GM19099 (cell line): ENCODE data around the gene DUSP10.
A peak's percentile ranks its signal among the peaks of the same experiment; 100 is the strongest.

ENCODE experiments used
- POLR2A ChIP-seq: IDR thresholded peaks from 3 replicates; pipeline ENCODE4 v1.6.1; 2011; ENCODE audit warnings: low read depth; ENCODE audit not compliant: insufficient read length; ENCODE audit errors: extremely low read depth

DUSP10 gene

GRCh38 chr1:221741703-221742554 lies at the start of gene DUSP10:
Gene DUSP10 (minus strand): TSS chr1:221742089. CDS start chr1:221739744, 2,345 bp downstream.
- TF ChIP-seq POLR2A, result peak; percentile 84

DNA sequence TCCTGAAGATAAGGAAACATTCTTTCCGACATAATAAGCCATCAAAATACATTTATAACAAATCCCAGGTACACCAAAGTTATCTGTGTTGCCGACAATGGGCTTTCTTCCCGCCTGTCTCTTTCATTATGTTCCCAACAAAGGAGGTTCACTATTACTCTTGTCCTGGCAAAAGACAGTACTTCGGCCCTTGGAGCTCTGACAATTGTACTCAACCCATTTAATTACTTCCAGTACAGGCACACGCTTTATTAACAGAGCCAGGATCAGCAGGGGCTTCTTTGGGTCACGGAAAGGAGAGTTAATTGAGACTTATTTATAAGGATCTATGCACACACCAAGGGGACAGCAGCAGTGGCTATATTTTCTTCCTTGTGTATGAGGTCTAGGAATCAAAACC lies 46.6 kb upstream of the DUSP10 start:
- no peak for TF ChIP-seq POLR2A

GRCh38 chr1:221786647-221787046 lies 44.8 kb upstream of the DUSP10 start:
- TF ChIP-seq POLR2A, result no peak

DNA sequence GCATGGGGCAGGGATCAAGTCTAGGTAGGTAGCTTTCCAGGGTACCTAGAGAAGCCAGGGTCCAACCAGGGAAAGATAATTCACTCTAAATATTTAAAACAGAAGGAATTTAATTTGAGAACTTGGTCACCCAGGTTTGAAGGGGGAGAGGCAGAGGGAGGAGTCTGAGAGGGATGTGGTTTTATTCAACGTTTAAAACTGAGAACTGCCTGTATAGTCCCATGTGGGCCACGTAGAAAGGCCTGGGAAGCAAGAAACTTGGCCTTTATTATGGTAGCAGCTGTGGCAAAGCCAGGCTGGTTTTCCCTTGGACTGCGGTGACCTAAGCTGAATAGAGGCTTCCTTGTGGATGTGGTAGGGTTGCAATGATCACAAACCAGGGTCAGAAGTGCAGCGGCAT lies 42.0 kb upstream of the DUSP10 start:
- TF ChIP-seq POLR2A, result no peak

- TF ChIP-seq POLR2A, result no peak
These were observed 41.5 kb upstream of the DUSP10 start for GRCh38 chr1:221783437-221783836.

DNA sequence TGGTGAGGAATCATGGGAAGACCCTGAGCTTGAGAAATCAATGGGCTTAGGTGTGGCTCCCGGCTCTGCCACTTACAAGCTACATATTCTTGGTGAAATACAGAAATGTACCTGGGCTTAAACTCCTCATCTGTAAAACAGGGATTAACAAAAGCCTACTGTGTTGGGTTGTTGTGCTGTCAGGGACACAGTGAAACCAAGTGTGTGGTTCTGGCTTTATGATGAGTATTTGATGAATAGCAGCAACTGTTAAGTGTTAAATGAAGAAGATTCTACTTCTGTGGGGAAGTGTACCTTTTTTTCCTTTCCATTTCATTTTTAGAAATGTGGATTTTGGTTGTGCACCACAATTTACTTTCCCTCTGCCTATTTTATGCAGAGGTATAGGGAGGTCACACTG lies 41.1 kb upstream of the DUSP10 start:
- no peak for TF ChIP-seq POLR2A

DNA sequence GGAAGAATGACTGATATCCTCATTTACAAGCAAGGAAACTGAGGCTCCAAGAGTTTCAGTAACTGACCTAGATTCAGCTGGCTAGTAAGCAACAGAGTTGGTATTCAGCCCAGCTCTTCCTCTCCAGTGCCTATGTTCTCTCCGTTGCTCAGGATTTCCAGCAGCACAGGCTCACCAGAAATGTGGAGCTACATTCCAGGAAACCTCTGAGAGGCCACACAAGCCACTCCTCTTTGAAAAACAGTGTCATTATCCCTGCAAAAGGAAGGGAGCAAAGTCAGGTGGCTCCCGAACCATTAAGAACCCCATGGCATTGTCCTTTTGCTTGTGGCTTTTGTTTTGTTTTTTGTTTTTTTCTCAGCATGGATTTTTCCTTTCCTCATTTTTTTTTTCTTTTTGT lies 40.6 kb upstream of the DUSP10 start:
- TF ChIP-seq POLR2A, result no peak

DNA sequence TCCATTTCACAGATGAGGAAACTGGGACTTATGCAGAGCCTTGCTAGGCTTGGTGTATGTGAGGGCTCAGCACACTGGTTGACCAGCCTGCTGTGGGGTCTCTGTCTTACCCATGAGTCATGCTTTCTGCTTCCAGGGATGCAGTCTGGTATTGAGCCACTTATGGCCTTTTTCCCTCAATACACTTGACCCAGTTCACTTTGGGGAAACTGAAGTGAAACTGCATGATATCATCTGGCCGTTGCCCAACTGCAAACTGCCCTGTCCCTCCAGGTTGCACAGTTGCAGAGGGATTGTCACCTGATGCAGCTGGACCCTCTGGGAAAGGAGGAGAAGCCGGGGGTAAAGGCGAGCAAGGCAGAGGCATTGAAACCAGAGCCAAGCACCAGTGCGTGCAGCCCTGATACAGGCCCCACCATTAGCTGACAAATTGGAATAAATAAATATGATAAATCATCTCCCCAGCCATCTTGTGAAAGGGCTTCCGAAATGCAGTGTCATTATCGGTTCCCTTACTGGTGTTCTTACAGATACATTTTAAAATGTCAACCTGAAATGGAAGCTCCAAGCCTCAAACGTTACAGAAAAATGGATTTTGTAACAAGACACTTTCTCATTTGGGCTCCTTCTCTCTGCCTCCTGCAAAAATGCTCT lies 39.3 kb upstream of the DUSP10 start:
- TF ChIP-seq POLR2A, result no peak

DNA sequence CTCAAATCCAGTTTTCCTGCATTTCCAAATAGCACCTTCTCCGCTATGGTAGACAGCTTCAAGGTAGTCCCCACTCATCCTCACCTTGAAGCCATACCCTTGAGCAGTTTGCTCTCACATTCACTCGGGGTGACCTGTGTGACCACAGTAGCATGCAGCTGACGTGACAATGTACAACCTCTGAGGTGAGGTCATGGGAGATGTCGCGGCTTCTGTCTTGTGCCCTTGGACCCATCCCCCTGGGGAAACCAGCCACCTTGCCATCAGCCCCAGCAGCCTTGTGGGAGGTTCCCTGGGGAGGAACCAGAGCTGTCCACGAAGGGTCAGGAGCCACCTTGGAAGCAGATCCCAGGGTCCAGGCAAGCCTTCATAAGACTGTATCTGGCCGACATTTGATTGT lies 38.3 kb upstream of the DUSP10 start:
- TF ChIP-seq POLR2A, result no peak

DNA sequence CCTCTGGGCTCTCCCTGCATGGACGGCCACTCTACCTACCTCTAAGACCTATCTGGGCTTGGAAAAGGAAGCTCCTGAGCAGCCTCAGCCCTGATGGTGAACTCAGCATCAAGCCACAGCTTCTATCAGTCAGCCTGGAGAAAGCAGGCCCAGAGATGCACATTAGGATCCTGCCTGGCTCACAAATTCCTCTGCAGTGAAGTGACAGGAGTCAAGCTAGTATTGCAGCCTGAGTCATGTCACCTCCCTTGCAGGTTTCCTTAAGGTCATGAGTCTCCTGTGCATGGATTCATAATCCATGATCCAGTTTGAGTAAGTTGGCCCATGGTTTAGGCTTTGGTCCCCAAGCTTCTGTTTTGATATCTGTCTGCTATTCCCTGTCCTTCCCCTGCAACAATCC lies 37.9 kb upstream of the DUSP10 start:
- no peak for TF ChIP-seq POLR2A

DNA sequence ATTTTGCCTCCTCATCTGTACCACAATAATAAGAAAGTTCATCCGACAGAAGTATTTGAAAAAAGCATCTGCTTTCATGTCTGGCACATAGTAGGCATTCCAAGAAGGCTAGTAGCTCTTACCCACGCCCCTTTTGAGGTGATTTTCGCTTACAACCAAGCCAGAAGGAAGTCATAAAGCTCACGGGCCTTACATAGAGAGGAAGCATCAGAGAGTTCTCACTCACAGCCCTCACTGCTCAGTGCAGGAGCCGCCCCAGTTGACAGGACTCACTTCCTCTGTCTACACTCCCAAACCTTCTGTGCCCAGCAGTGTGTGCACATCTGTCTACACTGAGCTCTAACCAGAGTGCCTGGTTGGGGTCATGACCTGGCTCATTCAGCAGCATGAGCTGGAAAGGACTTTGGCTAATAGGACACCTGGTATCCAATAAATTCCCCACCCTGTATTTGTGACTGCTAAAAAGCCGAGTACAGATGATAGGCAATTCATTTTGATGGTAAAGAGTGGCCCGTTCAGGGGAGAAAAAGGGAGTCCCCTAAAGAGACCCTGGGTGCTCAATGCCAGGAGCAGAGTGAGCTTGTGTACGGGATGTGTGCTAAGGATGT lies 36.8 kb upstream of the DUSP10 start:
- peak; percentile 53 for TF ChIP-seq POLR2A

GRCh38 chr1:221778125-221778524 lies 36.2 kb upstream of the DUSP10 start:
- no peak for TF ChIP-seq POLR2A

- TF ChIP-seq POLR2A, result no peak
These were observed 35.7 kb upstream of the DUSP10 start for GRCh38 chr1:221777431-221778072.

- TF ChIP-seq POLR2A, result no peak
These were observed 34.8 kb upstream of the DUSP10 start for GRCh38 chr1:221776495-221777301.
